Prostate gland (tissue), 2 donors: ENCODE measurements around the gene YEATS2.

Experiments
- POLR2A ChIP-seq: fragments of 450-650 bp; IDR thresholded peaks from one replicate; pipeline ENCODE4 v1.6.1; 2016; ENCODE audit warnings: antibody characterized with exemption, mild to moderate bottlenecking
- TF ChIP-seq, protein P1 (sequence below), 4 experiments: fragments of 200-600 bp in 2 of 4; fragments of 450-650 bp in 2 of 4; sonication (generic) in 2 of 4; IDR thresholded peaks; 1 replicate in 3 of 4; 2 replicates in 1 of 4; pipeline ENCODE4 v1.5.1; 2016 to 2019; ENCODE audit warnings: antibody characterized with exemption in 4 of 4, mild to moderate bottlenecking in 2 of 4, moderate library complexity in 2 of 4

DNA sequence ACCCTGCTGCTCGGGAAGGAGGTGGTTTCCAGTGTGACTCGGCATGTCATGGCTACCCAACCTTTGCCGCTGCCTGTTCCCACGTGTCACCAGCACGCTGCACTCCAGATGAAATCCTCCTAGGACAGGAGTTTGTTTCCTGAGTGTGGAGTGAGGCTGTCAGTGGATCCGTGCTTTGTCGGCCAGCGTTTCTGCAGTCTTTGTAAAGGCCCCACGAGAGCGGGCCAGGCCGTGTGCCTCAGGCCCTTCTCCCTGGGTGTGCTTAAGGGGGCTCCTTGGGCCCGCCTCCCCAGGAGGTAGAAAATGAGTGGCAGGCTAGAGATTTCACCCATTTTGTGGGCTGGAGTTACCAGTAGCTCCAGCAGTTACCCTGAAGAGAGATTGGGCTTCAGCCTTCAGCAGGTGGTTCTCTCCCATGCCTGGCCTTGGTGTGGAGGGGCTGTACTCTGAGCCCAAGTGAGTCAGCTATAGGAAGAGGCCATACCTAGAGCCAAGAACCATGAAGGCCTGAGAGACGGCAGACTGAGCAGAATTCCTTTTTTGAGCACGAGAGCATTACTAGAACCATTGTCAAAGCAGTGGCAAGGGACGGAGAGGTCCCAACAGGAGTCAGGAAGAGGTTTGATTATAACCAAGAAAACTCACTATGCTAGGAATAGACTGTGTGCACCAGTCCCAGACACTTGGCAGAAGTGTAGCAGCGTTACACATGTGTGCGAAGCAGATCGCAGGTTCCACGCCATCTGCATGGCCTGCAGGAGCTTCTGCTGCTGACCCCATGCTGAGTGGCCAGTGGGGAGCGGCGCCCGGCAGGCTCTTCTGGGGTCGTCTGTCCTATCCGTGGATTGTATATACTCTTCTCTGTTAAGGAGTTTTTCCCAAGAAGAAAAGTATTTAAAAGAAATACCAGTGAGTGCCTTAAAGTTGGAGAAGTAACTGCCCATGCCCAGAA, 113.3 kb downstream of the YEATS2 start:
- no peak for TF ChIP-seq POLR2A
- TF ChIP-seq, protein P1, sequence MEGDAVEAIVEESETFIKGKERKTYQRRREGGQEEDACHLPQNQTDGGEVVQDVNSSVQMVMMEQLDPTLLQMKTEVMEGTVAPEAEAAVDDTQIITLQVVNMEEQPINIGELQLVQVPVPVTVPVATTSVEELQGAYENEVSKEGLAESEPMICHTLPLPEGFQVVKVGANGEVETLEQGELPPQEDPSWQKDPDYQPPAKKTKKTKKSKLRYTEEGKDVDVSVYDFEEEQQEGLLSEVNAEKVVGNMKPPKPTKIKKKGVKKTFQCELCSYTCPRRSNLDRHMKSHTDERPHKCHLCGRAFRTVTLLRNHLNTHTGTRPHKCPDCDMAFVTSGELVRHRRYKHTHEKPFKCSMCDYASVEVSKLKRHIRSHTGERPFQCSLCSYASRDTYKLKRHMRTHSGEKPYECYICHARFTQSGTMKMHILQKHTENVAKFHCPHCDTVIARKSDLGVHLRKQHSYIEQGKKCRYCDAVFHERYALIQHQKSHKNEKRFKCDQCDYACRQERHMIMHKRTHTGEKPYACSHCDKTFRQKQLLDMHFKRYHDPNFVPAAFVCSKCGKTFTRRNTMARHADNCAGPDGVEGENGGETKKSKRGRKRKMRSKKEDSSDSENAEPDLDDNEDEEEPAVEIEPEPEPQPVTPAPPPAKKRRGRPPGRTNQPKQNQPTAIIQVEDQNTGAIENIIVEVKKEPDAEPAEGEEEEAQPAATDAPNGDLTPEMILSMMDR (IDR thresholded peaks at IDR 0.05): no peak
